B cell (primary cell): ENCODE data around the gene MTHFD1L.

Source experiments
- EZH2 ChIP-seq: IDR thresholded peaks from 2 replicates; pipeline ENCODE4 v1.6.1; 2012; ENCODE audit warnings: borderline replicate concordance, low read depth, mild to moderate bottlenecking, moderate library complexity, low read length; ENCODE audit not compliant: insufficient read depth, poor library complexity, severe bottlenecking
- TF ChIP-seq, protein P1 (sequence below): fragments of 200-600 bp; IDR thresholded peaks from one replicate; pipeline ENCODE4 v1.8.0; 2022; ENCODE audit warnings: antibody characterized with exemption, mild to moderate bottlenecking

DNA sequence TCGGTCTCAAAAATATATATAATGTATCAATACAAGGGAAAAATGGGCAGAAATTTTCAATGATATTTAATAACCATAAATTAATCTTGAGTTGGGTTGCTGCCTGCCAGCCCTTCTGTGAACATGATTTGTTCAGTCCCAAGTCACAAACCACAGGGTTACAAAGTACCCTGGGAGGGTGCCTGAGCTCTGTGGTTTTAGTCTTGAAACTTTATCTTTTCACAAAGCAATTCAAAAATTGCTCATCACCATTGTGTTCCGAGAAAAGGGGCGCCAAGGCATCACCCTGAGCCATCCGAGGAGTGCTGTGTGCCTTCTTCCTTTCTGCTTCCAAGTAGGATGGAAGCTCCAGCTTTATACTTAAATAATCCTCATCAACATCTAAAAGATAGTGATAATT is 232.7 kb downstream of the MTHFD1L start:
- TF ChIP-seq, protein P1, sequence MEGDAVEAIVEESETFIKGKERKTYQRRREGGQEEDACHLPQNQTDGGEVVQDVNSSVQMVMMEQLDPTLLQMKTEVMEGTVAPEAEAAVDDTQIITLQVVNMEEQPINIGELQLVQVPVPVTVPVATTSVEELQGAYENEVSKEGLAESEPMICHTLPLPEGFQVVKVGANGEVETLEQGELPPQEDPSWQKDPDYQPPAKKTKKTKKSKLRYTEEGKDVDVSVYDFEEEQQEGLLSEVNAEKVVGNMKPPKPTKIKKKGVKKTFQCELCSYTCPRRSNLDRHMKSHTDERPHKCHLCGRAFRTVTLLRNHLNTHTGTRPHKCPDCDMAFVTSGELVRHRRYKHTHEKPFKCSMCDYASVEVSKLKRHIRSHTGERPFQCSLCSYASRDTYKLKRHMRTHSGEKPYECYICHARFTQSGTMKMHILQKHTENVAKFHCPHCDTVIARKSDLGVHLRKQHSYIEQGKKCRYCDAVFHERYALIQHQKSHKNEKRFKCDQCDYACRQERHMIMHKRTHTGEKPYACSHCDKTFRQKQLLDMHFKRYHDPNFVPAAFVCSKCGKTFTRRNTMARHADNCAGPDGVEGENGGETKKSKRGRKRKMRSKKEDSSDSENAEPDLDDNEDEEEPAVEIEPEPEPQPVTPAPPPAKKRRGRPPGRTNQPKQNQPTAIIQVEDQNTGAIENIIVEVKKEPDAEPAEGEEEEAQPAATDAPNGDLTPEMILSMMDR = no peak
- TF ChIP-seq EZH2 = no peak
